ENCODE results near the gene CD14.

CD14 gene

GRCh38 chr5:140633021-140633471 lies at the start of gene CD14:
CD14 (minus strand) TSS chr5:140633175; CDS start chr5:140633071, 104 bp downstream.
- DNase-seq (ENCODE audit: low read depth) = no peak
- no peak within 1 kb of the TSS for H3K4me3 ChIP-seq (ENCODE audit: low read depth, low read length)
- TF ChIP-seq CTCF (IDR thresholded peaks at IDR 0.05; ENCODE audit: control insufficient read depth, extremely low read depth, insufficient read depth) = no peak

- H3K4me3 ChIP-seq (ENCODE audit: low read depth, low read length) = no peak overlapping the region
- DNase-seq (ENCODE audit: low read depth) = no peak
- no peak for TF ChIP-seq CTCF (IDR thresholded peaks at IDR 0.05; ENCODE audit: control insufficient read depth, extremely low read depth, insufficient read depth)
These were observed 46.0 kb upstream of the CD14 start for GRCh38 chr5:140678993-140679392.

- no peak overlapping the region for H3K4me3 ChIP-seq (ENCODE audit: low read depth, low read length)
- no peak for TF ChIP-seq CTCF (IDR thresholded peaks at IDR 0.05; ENCODE audit: control insufficient read depth, extremely low read depth, insufficient read depth)
- no peak for DNase-seq (ENCODE audit: low read depth)
These were observed 45.0 kb upstream of the CD14 start for GRCh38 chr5:140677947-140678346.

GRCh38 chr5:140674629-140675028 lies 41.7 kb upstream of the CD14 start:
- no peak for DNase-seq (ENCODE audit: low read depth)
- no peak overlapping the region for H3K4me3 ChIP-seq (ENCODE audit: low read depth, low read length)
- no peak for TF ChIP-seq CTCF (IDR thresholded peaks at IDR 0.05; ENCODE audit: control insufficient read depth, extremely low read depth, insufficient read depth)

- no peak for TF ChIP-seq CTCF (IDR thresholded peaks at IDR 0.05; ENCODE audit: control insufficient read depth, extremely low read depth, insufficient read depth)
- no peak for DNase-seq (ENCODE audit: low read depth)
- no peak overlapping the region for H3K4me3 ChIP-seq (ENCODE audit: low read depth, low read length)
These were observed 41.2 kb upstream of the CD14 start for GRCh38 chr5:140674211-140674610.

GRCh38 chr5:140673187-140673976 lies 40.4 kb upstream of the CD14 start, which contains the start of gene DND1:
DND1 (minus strand) TSS chr5:140673576; CDS start chr5:140673542, 34 bp downstream.
- no peak for DNase-seq (ENCODE audit: low read depth)
- TF ChIP-seq CTCF (IDR thresholded peaks at IDR 0.05; ENCODE audit: control insufficient read depth, extremely low read depth, insufficient read depth) = no peak
- H3K4me3 ChIP-seq (ENCODE audit: low read depth, low read length) = no peak within 1 kb of the TSS

Data from LNCaP clone FGC (cell line).